Liver (tissue), 9 donors: ENCODE measurements around the gene BCL7B. TPM values are rescaled to one million over a fixed set of nuclear protein-coding genes. Genes with fewer than 3 reads are reported as not detected.

Experiments used
- DNase-seq: peaks from one replicate; pipeline ENCODE4 v3.0.0-alpha.2; 2017; ENCODE audit warnings: low spot score
- H3K27ac ChIP-seq, 2 donors: one replicate each; pipeline ENCODE4 v1.7.0; 2013; ENCODE audit warnings: inconsistent platforms in 2 of 2, low read length in 2 of 2, control low read depth in 1 of 2, low read depth in 1 of 2, mild to moderate bottlenecking in 1 of 2
- H3K27me3 ChIP-seq, 4 donors: one replicate each; pipeline versions ENCODE4 v1.6.1 to v1.7.0; 2013; ENCODE audit warnings: low read length in 3 of 4, inconsistent platforms in 1 of 4, mild to moderate bottlenecking in 1 of 4, moderate library complexity in 1 of 4; ENCODE audit not compliant: control insufficient read depth in 4 of 4, insufficient read depth in 4 of 4
- H3K36me3 ChIP-seq, 4 donors: one replicate each; pipeline versions ENCODE4 v1.6.1 to v1.7.0; 2013; ENCODE audit warnings: low read length in 3 of 4, mild to moderate bottlenecking in 3 of 4, low read depth in 1 of 4, moderate library complexity in 1 of 4; ENCODE audit not compliant: control insufficient read depth in 4 of 4, insufficient read depth in 3 of 4
- H3K4me1 ChIP-seq, 4 donors: one replicate each; pipeline versions ENCODE4 v1.6.1 to v1.7.0; 2013; ENCODE audit warnings: low read length in 3 of 4, mild to moderate bottlenecking in 3 of 4, moderate library complexity in 1 of 4; ENCODE audit not compliant: control insufficient read depth in 4 of 4, insufficient read depth in 4 of 4
- H3K4me3 ChIP-seq, 3 donors: one replicate each; pipeline versions ENCODE4 v1.6.1 to v1.7.0; 2013; ENCODE audit warnings: low read length in 3 of 3, control low read depth in 1 of 3, low read depth in 1 of 3, mild to moderate bottlenecking in 1 of 3
- H3K9ac ChIP-seq, 2 donors: one replicate each; pipeline ENCODE4 v1.7.0; 2013; ENCODE audit warnings: low read length in 2 of 2, mild to moderate bottlenecking in 2 of 2, moderate library complexity in 2 of 2, control low read depth in 1 of 2, low read depth in 1 of 2
- H3K9me3 ChIP-seq, 4 donors: one replicate each; pipeline versions ENCODE4 v1.6.1 to v1.7.0; 2013; ENCODE audit warnings: low read length in 3 of 4; ENCODE audit not compliant: control insufficient read depth in 4 of 4
- EGR1 ChIP-seq, 2 donors: IDR thresholded peaks; 2 replicates each; pipeline ENCODE4 v1.6.1; 2016 to 2018; ENCODE audit warnings: antibody characterized with exemption in 2 of 2, low read depth in 2 of 2
- FOXA1 ChIP-seq: IDR thresholded peaks from 2 replicates; pipeline ENCODE4 v1.6.1; 2016; ENCODE audit warnings: antibody characterized with exemption
- GABPA ChIP-seq, 2 donors: IDR thresholded peaks in 1 of 2; conservative IDR thresholded peaks in 1 of 2; 2 replicates each; pipeline ENCODE4 v1.6.1; 2016; ENCODE audit warnings: antibody characterized with exemption in 2 of 2, mild to moderate bottlenecking in 1 of 2, moderate library complexity in 1 of 2
- NR2F2 ChIP-seq: IDR thresholded peaks from 2 replicates; pipeline ENCODE4 v1.6.1; 2016; ENCODE audit warnings: antibody characterized with exemption
- RAD21 ChIP-seq, 2 donors: IDR thresholded peaks; 2 replicates each; pipeline ENCODE4 v1.6.1; 2016; ENCODE audit warnings: antibody characterized with exemption in 2 of 2, mild to moderate bottlenecking in 2 of 2
- RXRA ChIP-seq, 2 donors: IDR thresholded peaks; 2 replicates each; pipeline ENCODE4 v1.6.1; 2017 to 2018; ENCODE audit warnings: antibody characterized with exemption in 2 of 2, mild to moderate bottlenecking in 1 of 2
- SP1 ChIP-seq: IDR thresholded peaks from 2 replicates; pipeline ENCODE4 v1.6.1; 2018; ENCODE audit warnings: antibody characterized with exemption, mild to moderate bottlenecking
- YY1 ChIP-seq: IDR thresholded peaks from 2 replicates; pipeline ENCODE4 v1.6.1; 2016; ENCODE audit warnings: antibody characterized with exemption, mild to moderate bottlenecking
- WGBS: extraction: QIAGEN DNeasy Blood & Tissue Kit; methylation state at CpG from one replicate; pipeline ENCODE4 v1.1.7; 2013; 5-methylcytosine and 5-hydroxymethylcytosine counted together
- polyA plus RNA-seq, 2 donors: library from polyadenylated mRNA; stranded (reverse) in 1 of 2; unstranded in 1 of 2; fragments of 200-250 nt in 1 of 2; fragments of >200 nt in 1 of 2; fragmentation: Nextera tagmentation in 1 of 2; extraction: Ambion mirVana in 1 of 2; gene quantifications; one replicate each; pipeline versions ENCODE4 v1.2.1 to v1.2.3, GENCODE V29; 2013 to 2015
- total RNA-seq, 2 donors: library from RNA; depleted of rRNA; stranded (reverse); fragments of >200 nt; gene quantifications; one replicate each; pipeline ENCODE4 v1.2.3, GENCODE V29; 2014
- TF ChIP-seq, protein P1 (sequence below): IDR thresholded peaks from 2 replicates; pipeline ENCODE4 v1.6.1; 2016; ENCODE audit warnings: antibody characterized with exemption
- TF ChIP-seq, protein P2 (sequence below): IDR thresholded peaks from 2 replicates; pipeline ENCODE4 v1.6.1; 2016; ENCODE audit warnings: antibody characterized with exemption
- TF ChIP-seq, protein P3 (sequence below): IDR thresholded peaks from 2 replicates; pipeline ENCODE4 v1.6.1; 2016; ENCODE audit warnings: antibody characterized with exemption
- TF ChIP-seq, protein P4 (sequence below): fragments of 150-350 bp; IDR thresholded peaks from 2 replicates; pipeline ENCODE4 v1.5.1; 2017; ENCODE audit warnings: improper control_type of control experiment, low read depth, low read length; ENCODE audit not compliant: missing input control
- donor health status: healthy.
- donor health status: healthy.
- donor health status: healthy.
- donor health status: healthy.
- donor health status: healthy.

The BCL7B gene
- total and polyA plus RNA-seq, 4 donors = 13.2 to 27.5 (median 21.2) TPM

DNA sequence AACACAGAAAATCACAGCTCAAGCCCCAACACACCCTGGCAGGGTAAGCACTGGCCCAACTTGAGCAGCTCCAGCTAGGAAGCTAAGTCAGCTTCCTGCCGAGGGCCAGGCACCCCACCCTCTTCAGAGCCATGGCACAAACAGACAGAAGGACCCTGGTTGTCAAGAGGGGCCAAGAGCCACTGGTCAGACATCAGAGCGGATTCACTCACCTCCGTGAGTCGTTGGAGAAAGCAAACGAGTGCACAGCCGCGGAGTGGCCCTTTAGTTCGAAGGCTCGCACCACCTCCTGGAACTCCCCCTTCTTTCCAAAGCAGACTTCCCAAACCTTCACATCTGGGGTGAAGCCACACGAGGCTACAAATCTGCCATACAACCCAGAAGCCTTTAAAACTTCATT, 13.5 kb upstream of the BCL7B start (continued):
- TF ChIP-seq, protein P1, sequence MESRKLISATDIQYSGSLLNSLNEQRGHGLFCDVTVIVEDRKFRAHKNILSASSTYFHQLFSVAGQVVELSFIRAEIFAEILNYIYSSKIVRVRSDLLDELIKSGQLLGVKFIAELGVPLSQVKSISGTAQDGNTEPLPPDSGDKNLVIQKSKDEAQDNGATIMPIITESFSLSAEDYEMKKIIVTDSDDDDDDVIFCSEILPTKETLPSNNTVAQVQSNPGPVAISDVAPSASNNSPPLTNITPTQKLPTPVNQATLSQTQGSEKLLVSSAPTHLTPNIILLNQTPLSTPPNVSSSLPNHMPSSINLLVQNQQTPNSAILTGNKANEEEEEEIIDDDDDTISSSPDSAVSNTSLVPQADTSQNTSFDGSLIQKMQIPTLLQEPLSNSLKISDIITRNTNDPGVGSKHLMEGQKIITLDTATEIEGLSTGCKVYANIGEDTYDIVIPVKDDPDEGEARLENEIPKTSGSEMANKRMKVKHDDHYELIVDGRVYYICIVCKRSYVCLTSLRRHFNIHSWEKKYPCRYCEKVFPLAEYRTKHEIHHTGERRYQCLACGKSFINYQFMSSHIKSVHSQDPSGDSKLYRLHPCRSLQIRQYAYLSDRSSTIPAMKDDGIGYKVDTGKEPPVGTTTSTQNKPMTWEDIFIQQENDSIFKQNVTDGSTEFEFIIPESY = no peak
- TF ChIP-seq, protein P2, sequence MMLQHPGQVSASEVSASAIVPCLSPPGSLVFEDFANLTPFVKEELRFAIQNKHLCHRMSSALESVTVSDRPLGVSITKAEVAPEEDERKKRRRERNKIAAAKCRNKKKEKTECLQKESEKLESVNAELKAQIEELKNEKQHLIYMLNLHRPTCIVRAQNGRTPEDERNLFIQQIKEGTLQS = no peak
- TF ChIP-seq, protein P3, sequence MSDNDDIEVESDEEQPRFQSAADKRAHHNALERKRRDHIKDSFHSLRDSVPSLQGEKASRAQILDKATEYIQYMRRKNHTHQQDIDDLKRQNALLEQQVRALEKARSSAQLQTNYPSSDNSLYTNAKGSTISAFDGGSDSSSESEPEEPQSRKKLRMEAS = no peak
- TF ChIP-seq YY1 (no peak), EGR1 (IDR thresholded peaks at IDR 0.05; ENCODE audit: low read depth in 2 of 2) (no peak), NR2F2 (no peak)

DNA sequence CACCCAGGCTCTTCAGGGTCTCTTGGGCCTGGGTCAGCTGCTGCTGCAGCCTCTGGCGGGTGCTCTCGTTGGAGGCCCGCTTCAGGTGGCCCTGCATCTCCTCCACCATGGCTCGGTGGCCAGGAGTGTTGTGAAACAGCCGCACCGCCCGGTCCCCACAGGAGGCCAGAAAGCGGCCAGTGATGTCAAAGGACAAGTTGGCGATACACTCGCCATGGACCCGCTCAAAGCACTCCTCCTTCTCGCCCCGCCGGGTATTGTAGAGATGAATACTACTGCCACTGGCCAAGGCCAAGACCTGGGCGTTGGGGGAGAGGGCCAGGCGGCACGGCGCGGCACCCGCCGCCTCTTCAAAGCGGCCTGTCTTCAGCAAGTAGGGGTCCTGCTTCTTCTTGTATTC, 13.0 kb upstream of the BCL7B start:
- Histone ChIP-seq H3K9ac (no peak overlapping the region), H3K4me1 (peaks cover 0 to 7% (median 0%) of the 10 kb centered on the region in 4 donors), H3K36me3 (peaks cover 14 to 44% (median 28%) of the 10 kb centered on the region in 4 donors), H3K27ac (no peak overlapping the region), H3K9me3 (no peaks in the 10 kb centered on the region), H3K27me3 (no peaks in the 10 kb centered on the region), H3K4me3 (no peak overlapping the region)
- no peak for DNase-seq
- 98% methylated on average over 22 of the region's 22 CpGs for WGBS
- TF ChIP-seq RXRA (IDR thresholded peaks at IDR 0.05) = no peak
- no peak for TF ChIP-seq GABPA (IDR thresholded peaks at IDR 0.05 in 1 of 2, conservative IDR thresholded peaks at IDR 0.05 in 1 of 2)
- TF ChIP-seq YY1 = no peak
- no peak for TF ChIP-seq FOXA1
- TF ChIP-seq, protein P2 = no peak
- TF ChIP-seq RAD21 (IDR thresholded peaks at IDR 0.05) = no peak
- TF ChIP-seq, protein P4, sequence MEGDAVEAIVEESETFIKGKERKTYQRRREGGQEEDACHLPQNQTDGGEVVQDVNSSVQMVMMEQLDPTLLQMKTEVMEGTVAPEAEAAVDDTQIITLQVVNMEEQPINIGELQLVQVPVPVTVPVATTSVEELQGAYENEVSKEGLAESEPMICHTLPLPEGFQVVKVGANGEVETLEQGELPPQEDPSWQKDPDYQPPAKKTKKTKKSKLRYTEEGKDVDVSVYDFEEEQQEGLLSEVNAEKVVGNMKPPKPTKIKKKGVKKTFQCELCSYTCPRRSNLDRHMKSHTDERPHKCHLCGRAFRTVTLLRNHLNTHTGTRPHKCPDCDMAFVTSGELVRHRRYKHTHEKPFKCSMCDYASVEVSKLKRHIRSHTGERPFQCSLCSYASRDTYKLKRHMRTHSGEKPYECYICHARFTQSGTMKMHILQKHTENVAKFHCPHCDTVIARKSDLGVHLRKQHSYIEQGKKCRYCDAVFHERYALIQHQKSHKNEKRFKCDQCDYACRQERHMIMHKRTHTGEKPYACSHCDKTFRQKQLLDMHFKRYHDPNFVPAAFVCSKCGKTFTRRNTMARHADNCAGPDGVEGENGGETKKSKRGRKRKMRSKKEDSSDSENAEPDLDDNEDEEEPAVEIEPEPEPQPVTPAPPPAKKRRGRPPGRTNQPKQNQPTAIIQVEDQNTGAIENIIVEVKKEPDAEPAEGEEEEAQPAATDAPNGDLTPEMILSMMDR = no peak
- TF ChIP-seq SP1 = no peak

DNA sequence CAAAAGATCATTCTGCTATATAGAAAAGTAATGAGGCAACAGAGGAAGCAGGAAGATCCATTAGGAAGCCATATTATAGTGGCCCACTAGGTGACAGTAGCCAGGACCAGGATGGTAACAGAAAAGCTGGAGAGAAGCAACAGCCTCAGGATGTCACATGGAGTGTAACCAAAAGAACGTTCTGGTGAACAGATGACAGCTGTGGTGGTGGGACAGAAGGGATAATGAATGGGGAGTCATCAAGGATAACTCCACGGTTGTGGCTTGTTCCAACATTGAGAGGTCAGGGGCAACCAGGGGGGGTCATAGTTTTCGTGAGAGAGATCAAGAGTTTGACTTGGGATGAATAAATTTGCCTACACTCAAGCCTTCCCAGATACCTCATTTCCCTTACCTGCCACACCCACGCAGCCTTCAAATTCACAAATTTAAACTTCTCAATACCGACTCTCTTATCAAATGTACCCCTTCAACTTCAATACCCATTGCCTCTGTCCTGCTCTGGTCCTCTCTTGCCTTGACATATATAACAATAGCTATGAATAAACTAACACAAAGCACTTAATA, 11.6 kb upstream of the BCL7B start:
- Histone ChIP-seq H3K36me3 (peaks cover 14 to 39% (median 24%) of the 10 kb centered on the region in 4 donors), H3K27ac (no peak overlapping the region), H3K4me1 (peaks cover 0 to 8% (median 0%) of the 10 kb centered on the region in 4 donors), H3K27me3 (no peaks in the 10 kb centered on the region), H3K9me3 (no peaks in the 10 kb centered on the region), H3K4me3 (no peak overlapping the region), H3K9ac (no peak overlapping the region)
- 88% methylated on average over 5 of the region's 5 CpGs for WGBS
- TF ChIP-seq, protein P1 = no peak
- TF ChIP-seq RAD21 (IDR thresholded peaks at IDR 0.05) (no peak), SP1 (no peak), RXRA (IDR thresholded peaks at IDR 0.05) (no peak)
- no peak for DNase-seq
